Measurements from ENCODE around the gene GPC5.
"Not testable (repeated sequence)": the region's sequence is repeated elsewhere in the genome, so short reads cannot be mapped to it uniquely, and the experiment has no call there.

The GPC5 gene

DNA sequence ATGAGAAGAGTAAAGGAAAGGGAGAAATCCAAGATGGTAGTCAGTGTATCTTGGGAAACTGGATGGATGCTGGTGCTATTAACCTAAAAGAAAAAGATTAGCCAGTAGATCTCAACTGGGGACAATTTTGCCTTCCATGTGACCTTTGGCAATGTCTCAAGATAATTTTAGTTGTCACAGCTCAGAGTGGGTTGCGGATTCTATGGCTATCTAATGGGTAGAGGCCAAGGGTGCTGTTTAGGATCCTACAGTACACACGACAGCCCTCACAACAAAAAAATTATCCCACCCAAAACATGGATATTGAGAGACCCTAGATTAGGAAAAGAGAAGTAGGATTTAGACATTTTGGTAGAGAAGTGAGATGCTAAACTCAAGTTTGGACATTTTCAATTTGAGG, 258.9 kb downstream of the GPC5 start:
- Histone ChIP-seq H3K9ac (ENCODE audit: low read depth in 1 of 2, low read length in 2 of 2) (no peak overlapping the region), H3K36me3 (ENCODE audit: control insufficient read depth in 2 of 2, insufficient read depth in 2 of 2, low read length in 2 of 2) (no peaks in the 10 kb centered on the region), H3K9me3 (ENCODE audit: control insufficient read depth in 2 of 2, low read length in 2 of 2) (no peaks in the 10 kb centered on the region), H3K4me1 (ENCODE audit: control insufficient read depth in 2 of 2, insufficient read depth in 2 of 2, low read length in 2 of 2) (no peaks in the 10 kb centered on the region), H3K27ac (ENCODE audit: low read depth in 2 of 2, low read length in 2 of 2) (no peak overlapping the region), H3K27me3 (ENCODE audit: control insufficient read depth in 2 of 2, insufficient read depth in 2 of 2, low read length in 2 of 2) (no peaks in the 10 kb centered on the region), H3K4me3 (ENCODE audit: low read length in 2 of 2) (no peak overlapping the region)

DNA sequence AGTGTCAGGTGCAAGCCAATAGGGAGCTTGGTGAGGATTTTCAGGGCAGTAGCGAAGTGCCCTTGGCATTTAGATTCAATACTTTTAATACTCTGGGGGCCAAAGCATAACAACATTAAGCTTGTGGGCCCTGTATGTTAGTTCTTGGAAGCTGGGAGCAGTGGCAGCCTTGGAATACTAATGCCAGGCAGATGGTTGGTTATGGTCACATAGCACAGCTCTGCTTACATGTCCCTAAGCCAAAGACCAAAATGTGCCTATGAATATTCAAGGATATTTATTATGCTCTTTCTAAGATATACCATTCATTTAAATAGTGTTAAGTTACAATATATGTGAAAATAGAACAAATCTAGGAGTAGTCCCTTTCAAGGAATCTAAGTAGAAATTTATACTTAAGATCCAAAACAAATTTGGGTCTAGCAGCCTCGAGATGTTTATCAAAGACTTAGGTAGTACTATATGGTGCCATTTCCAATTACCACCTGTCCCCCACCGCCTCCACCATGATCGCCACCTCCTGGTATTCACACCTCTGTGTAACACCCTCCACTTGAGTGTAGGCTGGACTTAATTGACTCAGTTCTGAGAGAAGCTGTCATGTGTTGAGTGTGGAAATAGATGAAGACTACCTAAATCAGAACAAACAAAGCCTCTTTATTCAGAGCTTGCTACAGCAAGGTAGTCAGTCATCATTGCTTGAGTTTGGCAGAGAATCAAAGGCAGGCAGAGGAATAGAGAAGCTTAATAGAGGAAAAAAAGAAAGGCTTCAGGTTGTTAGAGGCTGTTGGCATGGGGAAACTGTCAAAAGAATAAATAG, 261.0 kb downstream of the GPC5 start:
- no peak overlapping the region for H3K27ac ChIP-seq (ENCODE audit: low read depth in 2 of 2, low read length in 2 of 2)
- H3K27me3 ChIP-seq (ENCODE audit: control insufficient read depth in 2 of 2, insufficient read depth in 2 of 2, low read length in 2 of 2), result no peaks in the 10 kb centered on the region
- H3K9me3 ChIP-seq (ENCODE audit: control insufficient read depth in 2 of 2, low read length in 2 of 2), result no peaks in the 10 kb centered on the region
- H3K4me3 ChIP-seq (ENCODE audit: low read length in 2 of 2), result no peak overlapping the region
- H3K36me3 ChIP-seq (ENCODE audit: control insufficient read depth in 2 of 2, insufficient read depth in 2 of 2, low read length in 2 of 2), result no peaks in the 10 kb centered on the region
- H3K9ac ChIP-seq (ENCODE audit: low read depth in 1 of 2, low read length in 2 of 2), result no peak overlapping the region
- H3K4me1 ChIP-seq (ENCODE audit: control insufficient read depth in 2 of 2, insufficient read depth in 2 of 2, low read length in 2 of 2), result no peaks in the 10 kb centered on the region

DNA sequence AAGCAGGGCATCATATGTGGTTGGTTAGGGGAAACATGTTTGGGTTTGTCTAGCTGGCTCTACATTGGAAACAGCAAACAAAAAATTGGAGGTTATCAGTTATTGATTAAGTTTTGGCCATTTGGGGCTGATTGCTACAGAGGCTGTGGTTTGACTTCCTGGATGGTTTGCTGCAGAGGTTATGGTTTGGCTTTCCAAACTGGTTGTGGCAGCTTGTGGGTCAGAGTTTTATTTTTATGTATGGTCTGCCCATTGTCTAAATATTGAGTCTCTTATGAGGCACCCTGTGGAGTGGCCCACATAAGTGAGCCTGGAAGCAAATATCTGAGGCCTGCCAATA, 261.6 kb downstream of the GPC5 start:
- no peak overlapping the region for H3K9ac ChIP-seq (ENCODE audit: low read depth in 1 of 2, low read length in 2 of 2)
- no peaks in the 10 kb centered on the region for H3K4me1 ChIP-seq (ENCODE audit: control insufficient read depth in 2 of 2, insufficient read depth in 2 of 2, low read length in 2 of 2)
- no peaks in the 10 kb centered on the region for H3K27me3 ChIP-seq (ENCODE audit: control insufficient read depth in 2 of 2, insufficient read depth in 2 of 2, low read length in 2 of 2)
- no peak overlapping the region for H3K4me3 ChIP-seq (ENCODE audit: low read length in 2 of 2)
- no peaks in the 10 kb centered on the region for H3K9me3 ChIP-seq (ENCODE audit: control insufficient read depth in 2 of 2, low read length in 2 of 2)
- no peak overlapping the region for H3K27ac ChIP-seq (ENCODE audit: low read depth in 2 of 2, low read length in 2 of 2)
- H3K36me3 ChIP-seq (ENCODE audit: control insufficient read depth in 2 of 2, insufficient read depth in 2 of 2, low read length in 2 of 2), result no peaks in the 10 kb centered on the region

DNA sequence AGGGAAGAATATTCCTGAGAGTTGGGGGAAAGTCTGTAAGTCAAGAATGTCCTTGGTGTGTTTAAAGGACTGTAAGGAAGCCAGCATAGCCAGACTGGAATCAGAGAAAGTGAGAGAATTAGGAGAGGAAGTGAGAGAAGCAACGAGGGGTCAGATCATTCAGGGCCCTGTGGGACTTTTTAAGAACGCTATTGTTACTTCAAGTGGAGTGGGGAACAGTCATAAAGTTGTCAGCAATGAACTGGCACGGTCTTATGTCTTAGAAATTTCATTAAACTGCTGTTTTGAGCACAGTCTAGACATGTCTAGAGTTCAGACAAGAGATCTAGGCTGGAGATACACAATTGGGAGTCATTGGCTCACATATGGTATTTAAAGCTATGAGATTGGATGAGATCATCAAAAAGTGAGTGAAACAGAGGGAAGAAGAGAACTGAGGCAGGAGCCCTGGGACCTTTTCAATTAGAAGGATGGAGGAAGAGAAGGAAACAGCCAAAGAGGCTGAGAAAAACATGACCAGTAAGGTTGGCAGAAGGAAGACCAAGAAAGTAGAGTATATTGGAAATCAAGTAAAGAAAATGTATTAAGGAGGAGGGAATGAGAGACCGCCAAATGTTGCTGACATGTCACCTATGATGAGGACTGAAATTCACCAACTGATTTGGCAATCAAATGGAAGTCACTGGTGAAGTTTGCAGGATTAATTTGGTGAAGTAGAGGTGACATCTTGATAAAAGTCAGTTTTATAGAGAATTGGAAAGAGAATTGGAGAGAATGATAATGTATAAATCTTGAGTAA, 263.5 kb downstream of the GPC5 start:
- no peaks in the 10 kb centered on the region for H3K27me3 ChIP-seq (ENCODE audit: control insufficient read depth in 2 of 2, insufficient read depth in 2 of 2, low read length in 2 of 2)
- H3K9ac ChIP-seq (ENCODE audit: low read depth in 1 of 2, low read length in 2 of 2), result no peak overlapping the region

DNA sequence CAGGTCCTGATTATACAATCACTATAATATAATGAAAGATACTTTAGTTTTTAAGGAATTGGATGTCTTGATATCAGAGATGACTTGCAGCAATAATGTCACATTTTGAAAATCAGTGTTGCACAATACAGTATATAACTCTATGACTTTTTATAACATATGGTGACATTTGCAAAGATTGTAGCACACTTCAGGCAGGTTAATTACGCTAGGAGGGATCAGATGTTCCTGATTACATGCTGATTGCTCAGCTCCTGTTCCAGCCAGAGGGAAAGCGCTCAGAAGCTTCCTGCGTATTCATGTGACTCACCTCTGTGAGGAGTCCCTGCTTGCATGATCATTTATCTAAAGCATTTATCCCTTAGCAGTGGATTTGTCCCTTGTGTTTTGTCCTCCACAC, 265.6 kb downstream of the GPC5 start:
- no peaks in the 10 kb centered on the region for H3K9me3 ChIP-seq (ENCODE audit: control insufficient read depth in 2 of 2, low read length in 2 of 2)
- no peaks in the 10 kb centered on the region for H3K36me3 ChIP-seq (ENCODE audit: control insufficient read depth in 2 of 2, insufficient read depth in 2 of 2, low read length in 2 of 2)
- no peaks in the 10 kb centered on the region for H3K4me1 ChIP-seq (ENCODE audit: control insufficient read depth in 2 of 2, insufficient read depth in 2 of 2, low read length in 2 of 2)
- no peaks in the 10 kb centered on the region for H3K27me3 ChIP-seq (ENCODE audit: control insufficient read depth in 2 of 2, insufficient read depth in 2 of 2, low read length in 2 of 2)
- H3K4me3 ChIP-seq (ENCODE audit: low read length in 2 of 2), result no peak overlapping the region
- H3K27ac ChIP-seq (ENCODE audit: low read depth in 2 of 2, low read length in 2 of 2), result no peak overlapping the region
- H3K9ac ChIP-seq (ENCODE audit: low read depth in 1 of 2, low read length in 2 of 2), result no peak overlapping the region

More for the DNA sequence above, 263.5 kb downstream of the GPC5 start:
- H3K9me3 ChIP-seq (ENCODE audit: control insufficient read depth in 2 of 2, low read length in 2 of 2), result no peaks in the 10 kb centered on the region
- H3K4me1 ChIP-seq (ENCODE audit: control insufficient read depth in 2 of 2, insufficient read depth in 2 of 2, low read length in 2 of 2), result no peaks in the 10 kb centered on the region
- H3K27ac ChIP-seq (ENCODE audit: low read depth in 2 of 2, low read length in 2 of 2), result no peak overlapping the region
- H3K4me3 ChIP-seq (ENCODE audit: low read length in 2 of 2), result no peak overlapping the region
- no peaks in the 10 kb centered on the region for H3K36me3 ChIP-seq (ENCODE audit: control insufficient read depth in 2 of 2, insufficient read depth in 2 of 2, low read length in 2 of 2)

DNA sequence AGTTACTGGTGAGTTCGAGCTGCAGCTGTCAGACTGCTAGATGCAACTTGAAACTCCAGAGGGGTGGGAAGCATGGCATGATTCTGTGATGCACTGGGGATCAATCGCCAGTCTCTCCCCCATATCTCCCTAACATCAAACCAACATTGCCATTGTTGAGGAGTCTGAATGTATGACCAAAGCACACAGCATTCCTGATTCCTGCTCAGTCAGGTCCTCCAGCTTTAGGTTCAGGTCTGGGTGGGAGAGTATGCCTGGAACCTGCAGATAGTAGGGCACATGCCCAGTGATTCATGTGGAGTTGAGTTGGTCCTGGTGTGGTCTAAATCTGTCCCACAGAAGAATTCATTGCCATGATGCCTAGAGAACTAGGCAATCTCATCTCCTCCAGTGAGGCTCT, 269.1 kb downstream of the GPC5 start:
- H3K27ac ChIP-seq (ENCODE audit: low read depth in 2 of 2, low read length in 2 of 2), result no peak overlapping the region
- H3K9me3 ChIP-seq (ENCODE audit: control insufficient read depth in 2 of 2, low read length in 2 of 2), result no peaks in the 10 kb centered on the region
- H3K4me1 ChIP-seq (ENCODE audit: control insufficient read depth in 2 of 2, insufficient read depth in 2 of 2, low read length in 2 of 2), result no peaks in the 10 kb centered on the region
- H3K4me3 ChIP-seq (ENCODE audit: low read length in 2 of 2), result no peak overlapping the region
- no peaks in the 10 kb centered on the region for H3K27me3 ChIP-seq (ENCODE audit: control insufficient read depth in 2 of 2, insufficient read depth in 2 of 2, low read length in 2 of 2)
- no peak overlapping the region for H3K9ac ChIP-seq (ENCODE audit: low read depth in 1 of 2, low read length in 2 of 2)
- H3K36me3 ChIP-seq (ENCODE audit: control insufficient read depth in 2 of 2, insufficient read depth in 2 of 2, low read length in 2 of 2), result no peaks in the 10 kb centered on the region

DNA sequence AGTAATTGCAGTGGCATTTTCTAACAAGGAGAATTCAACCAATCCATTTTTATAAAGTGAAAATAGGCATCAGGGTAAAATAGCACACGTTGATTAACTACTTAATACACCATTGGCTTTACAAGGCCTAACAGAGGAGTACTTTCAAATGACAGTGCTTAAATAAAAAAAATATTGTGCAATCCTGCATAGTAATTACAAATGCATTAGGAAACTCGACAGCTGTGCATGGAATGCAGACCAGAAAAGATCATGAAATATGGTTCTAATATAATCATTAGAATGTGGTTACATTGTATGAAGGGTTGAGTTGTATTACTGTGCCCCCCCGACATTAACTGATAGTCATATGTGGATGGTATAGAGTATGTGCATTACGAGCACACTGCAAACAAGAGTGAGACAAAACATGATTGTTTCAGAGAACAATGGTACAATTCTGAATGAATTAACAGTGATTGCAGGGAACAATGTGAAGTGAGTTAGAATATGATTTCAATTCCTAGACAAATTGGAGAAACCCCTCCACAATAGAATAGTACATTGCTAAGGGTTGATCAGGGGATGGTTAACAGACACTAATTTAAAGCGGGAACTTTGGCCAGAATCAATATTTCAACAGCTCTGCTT, 270.6 kb downstream of the GPC5 start:
- no peaks in the 10 kb centered on the region for H3K27me3 ChIP-seq (ENCODE audit: control insufficient read depth in 2 of 2, insufficient read depth in 2 of 2, low read length in 2 of 2)
- H3K9ac ChIP-seq (ENCODE audit: low read depth in 1 of 2, low read length in 2 of 2), result no peak overlapping the region
- no peak overlapping the region for H3K27ac ChIP-seq (ENCODE audit: low read depth in 2 of 2, low read length in 2 of 2)
- H3K4me3 ChIP-seq (ENCODE audit: low read length in 2 of 2), result no peak overlapping the region
- no peaks in the 10 kb centered on the region for H3K36me3 ChIP-seq (ENCODE audit: control insufficient read depth in 2 of 2, insufficient read depth in 2 of 2, low read length in 2 of 2)
- no peaks in the 10 kb centered on the region for H3K4me1 ChIP-seq (ENCODE audit: control insufficient read depth in 2 of 2, insufficient read depth in 2 of 2, low read length in 2 of 2)
- H3K9me3 ChIP-seq (ENCODE audit: control insufficient read depth in 2 of 2, low read length in 2 of 2), result no peaks in the 10 kb centered on the region

DNA sequence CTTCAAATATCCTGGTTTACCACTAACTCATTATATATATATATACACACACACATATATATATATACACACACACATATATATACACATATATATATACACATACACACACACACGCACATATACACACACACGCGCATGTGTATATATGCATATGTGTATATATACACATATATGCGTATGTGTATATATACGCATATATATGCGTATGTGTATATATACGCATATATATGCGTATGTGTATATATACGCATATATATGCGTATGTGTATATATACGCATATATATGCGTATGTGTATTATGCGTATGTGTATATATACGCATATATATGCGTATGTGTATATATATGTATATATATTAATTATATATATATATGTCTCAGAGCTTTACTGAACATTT, 275.9 kb downstream of the GPC5 start:
- not testable (repeated sequence) for H3K9ac ChIP-seq (ENCODE audit: low read depth in 1 of 2, low read length in 2 of 2); H3K9me3 ChIP-seq (ENCODE audit: control insufficient read depth in 2 of 2, low read length in 2 of 2); H3K4me1 ChIP-seq (ENCODE audit: control insufficient read depth in 2 of 2, insufficient read depth in 2 of 2, low read length in 2 of 2); H3K36me3 ChIP-seq (ENCODE audit: control insufficient read depth in 2 of 2, insufficient read depth in 2 of 2, low read length in 2 of 2); H3K4me3 ChIP-seq (ENCODE audit: low read length in 2 of 2); H3K27me3 ChIP-seq (ENCODE audit: control insufficient read depth in 2 of 2, insufficient read depth in 2 of 2, low read length in 2 of 2); H3K27ac ChIP-seq (ENCODE audit: low read depth in 2 of 2, low read length in 2 of 2)

DNA sequence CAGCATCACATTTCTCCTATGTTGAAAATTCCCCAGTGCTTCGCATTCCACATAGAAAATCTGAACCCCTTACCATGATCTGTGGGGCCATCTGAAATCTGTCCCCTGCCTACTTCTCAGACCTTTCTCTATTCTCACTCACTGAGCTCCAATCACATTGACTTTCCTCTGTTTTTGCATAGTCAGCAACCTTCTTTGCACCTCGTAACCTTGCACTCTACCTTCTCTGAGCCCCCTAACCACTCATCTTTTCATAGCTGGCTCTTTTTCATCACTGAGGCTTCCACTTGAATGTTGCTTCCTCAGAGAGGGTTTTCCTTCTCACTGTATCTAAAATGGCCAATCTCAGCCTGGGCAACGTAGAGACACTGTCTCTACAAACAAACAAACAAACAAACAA, 286.3 kb downstream of the GPC5 start:
- Histone ChIP-seq H3K4me1 (ENCODE audit: control insufficient read depth in 2 of 2, insufficient read depth in 2 of 2, low read length in 2 of 2) (no peaks in the 10 kb centered on the region), H3K9ac (ENCODE audit: low read depth in 1 of 2, low read length in 2 of 2) (no peak overlapping the region), H3K36me3 (ENCODE audit: control insufficient read depth in 2 of 2, insufficient read depth in 2 of 2, low read length in 2 of 2) (no peaks in the 10 kb centered on the region), H3K9me3 (ENCODE audit: control insufficient read depth in 2 of 2, low read length in 2 of 2) (no peaks in the 10 kb centered on the region), H3K27ac (ENCODE audit: low read depth in 2 of 2, low read length in 2 of 2) (no peak overlapping the region), H3K4me3 (ENCODE audit: low read length in 2 of 2) (no peak overlapping the region), H3K27me3 (ENCODE audit: control insufficient read depth in 2 of 2, insufficient read depth in 2 of 2, low read length in 2 of 2) (no peaks in the 10 kb centered on the region)

DNA sequence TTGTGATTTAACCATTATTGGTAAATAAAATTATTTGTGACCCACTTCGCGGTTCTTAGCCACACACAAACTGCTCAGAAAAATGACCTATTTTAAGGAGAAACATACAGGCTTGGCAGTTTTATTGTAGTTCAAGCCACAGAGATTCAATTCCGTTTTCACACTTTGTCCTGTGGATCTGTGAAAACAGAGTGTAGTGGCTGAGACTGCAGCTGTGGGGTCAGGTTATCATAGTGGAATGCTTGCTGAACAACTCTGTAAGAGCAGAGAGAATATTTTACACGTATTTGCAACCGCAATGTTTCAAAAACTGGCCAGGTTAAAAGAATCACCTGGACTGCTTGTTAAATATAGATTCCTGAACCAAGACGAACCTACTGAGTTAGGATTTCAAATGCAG, 292.5 kb downstream of the GPC5 start:
- Histone ChIP-seq H3K36me3 (ENCODE audit: control insufficient read depth in 2 of 2, insufficient read depth in 2 of 2, low read length in 2 of 2) (no peaks in the 10 kb centered on the region), H3K4me3 (ENCODE audit: low read length in 2 of 2) (no peak overlapping the region), H3K27ac (ENCODE audit: low read depth in 2 of 2, low read length in 2 of 2) (no peak overlapping the region), H3K4me1 (ENCODE audit: control insufficient read depth in 2 of 2, insufficient read depth in 2 of 2, low read length in 2 of 2) (no peaks in the 10 kb centered on the region), H3K9me3 (ENCODE audit: control insufficient read depth in 2 of 2, low read length in 2 of 2) (no peaks in the 10 kb centered on the region), H3K9ac (ENCODE audit: low read depth in 1 of 2, low read length in 2 of 2) (no peak overlapping the region), H3K27me3 (ENCODE audit: control insufficient read depth in 2 of 2, insufficient read depth in 2 of 2, low read length in 2 of 2) (no peaks in the 10 kb centered on the region)
